H1 (cell line): Measurements from ENCODE around the gene RERE. TPM values are rescaled to one million over a fixed set of nuclear protein-coding genes. Genes with fewer than 3 reads are reported as not detected.

ENCODE experiments used
- BRCA1 ChIP-seq: IDR thresholded peaks from 2 replicates; pipeline ENCODE4 v1.6.1; 2012; ENCODE audit warnings: low read depth, low read length, improper control_type of control experiment
- CHD7 ChIP-seq: fragments of 300-600 bp; sonication (generic); IDR thresholded peaks from 2 replicates; pipeline ENCODE4 v1.7.1; 2012; ENCODE audit warnings: low read length, moderate library complexity, mild to moderate bottlenecking, inconsistent platforms; ENCODE audit not compliant: insufficient replicate concordance
- CREB1 ChIP-seq: IDR thresholded peaks from 2 replicates; pipeline ENCODE4 v1.6.1; 2012; ENCODE audit warnings: inconsistent platforms
- HDAC6 ChIP-seq: IDR thresholded peaks from one replicate; pipeline ENCODE4 v1.7.1; 2012; ENCODE audit warnings: low read depth, mild to moderate bottlenecking, inconsistent platforms, low read length, moderate library complexity
- PHF8 ChIP-seq: fragments of 200-600 bp; sonication (generic); conservative IDR thresholded peaks from 2 replicates; pipeline ENCODE4 v1.7.1; 2012; ENCODE audit warnings: low read depth, mild to moderate bottlenecking, inconsistent platforms, low read length, moderate library complexity
- RFX5 ChIP-seq: IDR thresholded peaks from 2 replicates; pipeline ENCODE4 v1.6.1; 2011; ENCODE audit warnings: low read depth, low read length, improper control_type of control experiment, borderline replicate concordance
- TBP ChIP-seq: IDR thresholded peaks from 2 replicates; pipeline ENCODE4 v1.6.1; 2011; ENCODE audit warnings: low read depth, low read length, improper control_type of control experiment
- TCF12 ChIP-seq: IDR thresholded peaks from 2 replicates; pipeline ENCODE4 v1.6.1; 2011; ENCODE audit warnings: low read depth, mild to moderate bottlenecking, low read length
- TEAD4 ChIP-seq: IDR thresholded peaks from 2 replicates; pipeline ENCODE4 v1.6.1; 2012; ENCODE audit warnings: low read depth, low read length, inconsistent platforms, mixed read lengths
- polyA plus RNA-seq, 7 experiments: library from polyadenylated mRNA; depleted of rRNA in 3 of 7; stranded (reverse) in 5 of 7; unstranded in 2 of 7; fragments of >200 nt in 5 of 7; fragments of 200-250 nt in 2 of 7; gene quantifications; 1 replicate in 5 of 7; 2 replicates in 1 of 7; 4 replicates in 1 of 7; pipeline versions ENCODE4 v1.2.1 to v1.2.3, GENCODE V29; 2011 to 2013; ENCODE audit warnings: missing spikeins in 2 of 7, mixed read lengths in 2 of 7
- total RNA-seq: library from RNA; stranded (reverse); fragmentation: NEBNext Ultra II Directional; extraction: Animal tissue kit (Norgen Biotek cat#: 25700); gene quantifications from 2 replicates; pipeline ENCODE4 v1.2.1, GENCODE V29; 2021
- TF ChIP-seq, protein P1 (sequence below), 3 experiments: IDR thresholded peaks; 1 replicate in 2 of 3; 2 replicates in 1 of 3; pipeline versions ENCODE4 v1.5.1 to v1.6.1; 2011; ENCODE audit warnings: low read length in 3 of 3, mild to moderate bottlenecking in 3 of 3, inconsistent platforms in 2 of 3, low read depth in 1 of 3, moderate library complexity in 1 of 3; ENCODE audit not compliant: insufficient read depth in 1 of 3; ENCODE audit errors: control extremely low read depth in 1 of 3

RERE gene
- total and polyA plus RNA-seq, 2 of the 8 experiments (the other 6 are each of a cell fraction or from before 2014, with no cell fraction given): 15.3 to 142 TPM

- TF ChIP-seq CHD7: no peak
- no peak for TF ChIP-seq BRCA1
- TF ChIP-seq PHF8: no peak
- TF ChIP-seq TBP: no peak
- TF ChIP-seq, protein P1, sequence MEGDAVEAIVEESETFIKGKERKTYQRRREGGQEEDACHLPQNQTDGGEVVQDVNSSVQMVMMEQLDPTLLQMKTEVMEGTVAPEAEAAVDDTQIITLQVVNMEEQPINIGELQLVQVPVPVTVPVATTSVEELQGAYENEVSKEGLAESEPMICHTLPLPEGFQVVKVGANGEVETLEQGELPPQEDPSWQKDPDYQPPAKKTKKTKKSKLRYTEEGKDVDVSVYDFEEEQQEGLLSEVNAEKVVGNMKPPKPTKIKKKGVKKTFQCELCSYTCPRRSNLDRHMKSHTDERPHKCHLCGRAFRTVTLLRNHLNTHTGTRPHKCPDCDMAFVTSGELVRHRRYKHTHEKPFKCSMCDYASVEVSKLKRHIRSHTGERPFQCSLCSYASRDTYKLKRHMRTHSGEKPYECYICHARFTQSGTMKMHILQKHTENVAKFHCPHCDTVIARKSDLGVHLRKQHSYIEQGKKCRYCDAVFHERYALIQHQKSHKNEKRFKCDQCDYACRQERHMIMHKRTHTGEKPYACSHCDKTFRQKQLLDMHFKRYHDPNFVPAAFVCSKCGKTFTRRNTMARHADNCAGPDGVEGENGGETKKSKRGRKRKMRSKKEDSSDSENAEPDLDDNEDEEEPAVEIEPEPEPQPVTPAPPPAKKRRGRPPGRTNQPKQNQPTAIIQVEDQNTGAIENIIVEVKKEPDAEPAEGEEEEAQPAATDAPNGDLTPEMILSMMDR (IDR thresholded peaks at IDR 0.05; ENCODE audit: control extremely low read depth in 1 of 3, insufficient read depth in 1 of 3, low read depth in 1 of 3, low read length in 3 of 3): peak in 1 of 3 experiments; percentile 30; a peak in 2 of 4 replicates
- no peak for TF ChIP-seq HDAC6
- TF ChIP-seq TCF12: no peak
- TF ChIP-seq CREB1: no peak
- TF ChIP-seq TEAD4: no peak
- TF ChIP-seq RFX5: no peak
Measured at GRCh38 chr1:8776104-8776503, 41.3 kb downstream of the RERE start (continued).
